HTR-8/SVneo (cell line): ENCODE results near the gene RAMP3.
"Not testable (repeated sequence)": the region's sequence is repeated elsewhere in the genome, so short reads cannot be mapped to it uniquely, and the experiment has no call there.

ENCODE experiments used
- DNase-seq: peaks from one replicate; pipeline ENCODE4 v3.0.0; 2011; ENCODE audit warnings: low spot score, mixed read lengths; ENCODE audit not compliant: insufficient read length
- FAIRE-seq: peaks from 2 replicates; lab custom pipeline; 2011; peaks lifted over from hg19 to GRCh38; lab: Jason Lieb, UNC

Gene RAMP3

GRCh38 chr7:45155357-45155900 is 2.2 kb upstream of the RAMP3 start:
- DNase-seq (no peak), FAIRE-seq (no peak)

DNA sequence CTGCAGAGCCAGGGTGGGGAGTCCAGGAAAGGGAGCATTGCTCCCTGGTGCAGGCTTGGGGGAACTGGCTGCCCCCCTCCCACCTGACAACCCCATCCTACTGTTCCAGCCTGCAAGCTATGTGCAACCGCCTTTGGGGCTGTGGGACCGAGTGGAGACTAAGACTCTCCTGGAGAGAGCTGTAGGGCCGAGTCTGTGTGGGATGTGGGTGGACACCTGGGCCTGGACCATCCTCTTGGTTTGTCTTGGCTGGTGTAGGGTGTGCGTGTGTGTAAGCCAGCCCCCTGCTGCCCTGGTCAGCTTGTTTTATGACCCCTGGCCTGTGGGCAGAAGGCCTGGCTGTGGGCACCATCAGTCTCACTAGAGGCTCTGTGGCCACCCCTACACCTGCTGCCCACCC is 1.6 kb upstream of the RAMP3 start:
- DNase-seq (no peak), FAIRE-seq (no peak)

GRCh38 chr7:45156516-45157272 is 897 bp upstream of the RAMP3 start:
- peak; percentile 80 for FAIRE-seq
- no peak for DNase-seq

GRCh38 chr7:45157286-45157652 is 322 bp upstream of the RAMP3 start:
- no peak for FAIRE-seq
- DNase-seq = no peak

DNA sequence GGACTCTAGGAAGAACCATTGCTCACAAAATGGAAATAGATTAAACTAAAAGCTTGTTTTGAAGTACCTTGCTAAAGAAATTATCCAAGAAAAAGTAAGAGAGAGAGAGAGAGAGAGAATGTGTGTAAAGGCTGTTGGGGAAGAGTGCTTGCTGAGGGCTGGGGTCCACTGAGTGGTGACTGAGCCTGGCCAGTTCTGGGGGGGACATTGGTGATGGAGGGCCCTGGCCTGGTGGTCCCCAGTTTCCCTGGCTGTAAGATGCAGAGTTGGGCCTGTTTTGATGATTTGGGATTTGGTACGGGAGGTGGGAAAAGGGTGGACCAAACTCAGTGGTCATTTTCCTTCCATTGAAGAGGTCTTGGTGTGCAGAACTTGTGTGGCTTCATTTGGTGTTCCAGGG is 880 bp downstream of the RAMP3 start:
- no peak for FAIRE-seq

GRCh38 chr7:45159296-45159695 is 1.7 kb downstream of the RAMP3 start:
- DNase-seq (no peak), FAIRE-seq (no peak)

More for the DNA sequence above, 880 bp downstream of the RAMP3 start:
- DNase-seq = no peak

DNA sequence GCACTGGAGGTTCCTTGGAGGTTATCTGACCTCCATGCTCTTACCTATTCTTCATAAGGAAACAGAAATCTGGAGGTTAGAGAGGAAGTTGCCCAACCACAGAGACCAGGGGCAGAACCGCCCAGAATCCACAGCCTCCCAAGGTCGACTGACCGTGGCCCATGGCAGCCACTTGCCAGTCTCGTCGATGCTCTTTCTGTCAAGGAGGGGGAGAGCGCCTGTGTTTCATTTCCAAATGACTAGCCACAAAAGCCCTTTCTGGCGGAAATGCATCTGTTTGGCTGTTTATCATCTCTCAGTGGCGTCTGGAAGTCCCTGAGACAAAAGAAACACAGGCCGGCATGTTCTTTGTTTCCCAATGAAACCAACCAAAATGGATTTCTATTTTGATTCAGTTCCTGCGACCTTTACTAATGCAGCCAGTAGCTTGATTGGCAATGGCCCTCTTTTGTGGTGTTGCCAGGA is 2.9 kb downstream of the RAMP3 start:
- DNase-seq (no peak), FAIRE-seq (no peak)

GRCh38 chr7:45161138-45161537 is 3.5 kb downstream of the RAMP3 start:
- FAIRE-seq (no peak), DNase-seq (no peak)

DNA sequence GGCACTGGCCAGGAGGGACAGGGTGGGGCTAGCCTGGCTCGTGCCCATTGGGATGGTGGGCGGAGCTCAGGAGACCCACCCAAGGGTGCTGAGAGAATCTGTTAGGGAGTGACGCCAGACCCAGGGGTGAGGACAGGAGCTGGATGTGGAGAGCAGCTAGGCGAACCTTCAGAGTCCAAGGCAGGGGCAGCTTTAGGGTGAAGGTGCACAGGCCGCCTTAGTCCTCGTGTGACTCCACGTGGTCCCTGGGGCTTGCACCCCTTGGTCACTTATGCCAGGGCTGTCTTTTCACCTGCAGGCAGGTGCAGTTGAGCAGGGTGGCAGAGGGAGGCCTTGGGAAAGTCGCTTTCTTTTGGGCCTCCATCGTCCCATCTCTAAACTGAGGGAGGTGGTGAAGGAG is 4.3 kb downstream of the RAMP3 start:
- FAIRE-seq (no peak), DNase-seq (no peak)

DNA sequence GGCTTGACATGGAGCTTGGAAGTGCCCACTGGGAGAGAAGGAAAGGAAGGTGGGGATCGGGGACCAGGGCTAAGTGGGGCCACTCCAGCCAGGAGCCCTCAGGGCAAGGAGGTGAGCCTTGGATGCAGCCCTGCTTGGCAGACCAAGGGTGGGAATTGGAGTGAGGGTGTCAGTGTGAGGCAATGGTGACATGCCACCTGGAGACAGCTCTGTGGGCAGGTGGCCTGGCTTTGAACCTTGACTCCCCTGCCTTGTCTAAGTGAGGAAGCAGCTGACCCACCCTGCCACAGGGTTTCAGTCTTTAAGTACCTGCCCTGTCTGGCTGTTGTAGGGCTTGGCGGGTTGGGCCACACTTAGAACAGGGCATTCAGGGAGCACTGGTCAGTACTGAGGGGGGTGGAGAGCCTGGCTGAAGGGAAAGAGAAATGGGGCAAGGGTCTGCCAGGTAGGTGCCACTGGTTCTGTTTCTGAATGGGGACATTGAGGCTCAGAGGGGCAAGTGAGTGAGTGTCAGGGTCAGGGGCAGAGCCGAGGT is 4.8 kb downstream of the RAMP3 start:
- FAIRE-seq (no peak), DNase-seq (no peak)

DNA sequence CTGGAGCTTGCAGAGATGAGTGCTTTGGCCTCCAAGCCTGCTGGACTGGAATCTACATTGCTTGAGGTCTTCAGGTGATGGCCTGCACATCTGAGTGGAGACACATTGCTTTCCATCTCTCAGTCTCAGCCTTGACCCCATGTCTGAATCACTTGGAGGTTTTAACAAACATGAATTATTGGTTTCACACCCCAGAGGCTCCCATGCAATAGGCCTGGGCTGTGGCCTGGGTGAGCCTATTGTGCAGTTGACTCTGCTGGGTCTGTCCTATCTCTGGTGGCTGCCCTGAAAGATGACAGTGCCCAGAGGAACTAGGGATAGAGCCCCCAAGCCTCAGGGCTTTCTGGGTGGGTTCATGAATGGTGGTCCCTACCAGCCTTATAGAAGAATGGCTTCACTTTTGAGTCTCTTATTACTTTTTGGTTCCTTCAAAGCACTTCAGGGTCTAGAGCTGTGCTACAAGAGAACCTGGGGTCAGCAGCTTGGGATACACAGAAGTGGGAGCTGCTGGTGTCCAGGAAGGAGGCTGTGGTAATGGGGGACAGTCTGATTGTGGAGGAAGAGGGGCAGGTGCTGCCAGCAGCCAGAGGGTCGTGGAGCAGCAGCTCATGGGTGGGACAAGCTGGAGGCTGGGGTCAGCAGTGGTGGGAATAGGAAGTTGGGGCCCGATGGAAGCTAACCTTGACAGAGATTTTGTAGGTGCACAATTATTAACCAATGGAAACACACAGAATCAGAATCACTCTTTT is 5.5 kb downstream of the RAMP3 start:
- no peak for DNase-seq
- FAIRE-seq = no peak

- no peak for DNase-seq
- FAIRE-seq = no peak
Observed at GRCh38 chr7:45163692-45164052, 6.1 kb downstream of the RAMP3 start.

DNA sequence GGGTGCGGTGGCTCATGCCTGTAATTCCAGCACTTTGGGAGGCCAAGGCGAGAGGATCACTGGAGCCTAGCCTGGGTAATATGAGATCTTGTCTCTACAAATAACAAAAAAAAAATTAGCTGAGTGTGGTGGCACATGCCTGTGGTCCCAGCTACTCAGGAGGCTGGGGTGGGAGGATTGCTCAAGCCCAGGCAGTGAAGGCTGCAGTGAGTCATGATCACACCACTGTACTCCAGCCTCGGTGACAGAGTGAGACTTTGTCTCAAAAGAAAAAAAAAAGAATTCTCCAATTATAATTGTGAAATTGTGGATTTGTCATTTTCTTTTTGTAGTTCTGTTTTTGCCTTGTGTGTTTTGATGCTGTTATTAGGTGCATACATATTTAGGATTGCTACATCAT is 6.7 kb downstream of the RAMP3 start:
- DNase-seq = not testable (repeated sequence)

GRCh38 chr7:45165857-45166256 is 8.3 kb downstream of the RAMP3 start:
- FAIRE-seq (no peak), DNase-seq (no peak)

More for the DNA sequence above, 6.7 kb downstream of the RAMP3 start:
- not testable (repeated sequence) for FAIRE-seq

GRCh38 chr7:45171946-45172345 is 14.4 kb downstream of the RAMP3 start:
- FAIRE-seq = no peak

DNA sequence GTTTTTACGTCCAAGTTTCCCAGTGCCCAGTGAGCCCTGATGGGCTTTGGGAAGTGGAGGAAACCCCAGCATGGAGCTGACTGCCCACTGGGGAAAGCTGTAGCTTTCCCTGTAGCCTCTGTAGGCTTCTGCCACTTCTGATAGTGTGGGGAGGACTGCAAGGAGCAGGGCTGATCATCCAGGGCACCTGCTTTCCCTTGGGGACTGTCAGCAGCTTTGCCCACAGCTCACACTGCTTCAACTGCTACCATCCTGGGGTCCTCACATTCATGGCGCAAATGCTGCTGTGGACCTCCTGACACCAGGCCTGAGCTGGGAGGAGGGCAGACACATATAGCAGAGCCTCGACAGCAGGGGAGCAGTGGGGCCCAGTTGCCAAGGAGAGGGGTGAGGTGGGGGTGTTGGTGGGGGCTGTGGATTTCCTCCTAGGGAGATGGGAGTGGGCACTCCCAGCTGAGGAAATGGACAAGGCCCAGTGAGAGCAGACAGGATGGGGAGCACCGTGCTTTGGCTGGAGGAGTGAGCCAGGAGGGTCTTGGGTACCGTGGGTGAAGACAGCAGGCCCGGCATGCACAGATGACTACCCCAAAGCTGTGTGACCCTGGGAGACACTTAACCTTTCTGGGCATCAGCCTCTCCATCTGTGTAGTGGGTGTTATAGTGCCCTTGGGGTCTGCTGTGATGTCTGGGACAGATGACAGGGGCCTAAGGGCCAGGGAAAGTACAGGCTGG is 16.2 kb downstream of the RAMP3 start:
- no peak for FAIRE-seq

More at GRCh38 chr7:45171946-45172345, 14.4 kb downstream of the RAMP3 start:
- no peak for DNase-seq

GRCh38 chr7:45174328-45174610 is 16.7 kb downstream of the RAMP3 start:
- DNase-seq (no peak), FAIRE-seq (no peak)

More for the DNA sequence above, 16.2 kb downstream of the RAMP3 start:
- DNase-seq = no peak

GRCh38 chr7:45174966-45175765 is 17.6 kb downstream of the RAMP3 start:
- DNase-seq = no peak
- FAIRE-seq = no peak

GRCh38 chr7:45176091-45176490 is 18.5 kb downstream of the RAMP3 start:
- DNase-seq (no peak), FAIRE-seq (peak; percentile 69)
